Stimulated activated CD4-positive, alpha-beta T cell treated with anti-CD3 and anti-CD28 coated beads, Interleukin-12 subunit alpha, Interleukin-12 subunit beta, amount 100 ng/mL, for 48 hours (primary cell): ENCODE results near the gene AP1M2.
"Not testable (repeated sequence)": the region's sequence is repeated elsewhere in the genome, so short reads cannot be mapped to it uniquely, and the experiment has no call there.

Experiments
- DNase-seq, 3 donors: peaks; one replicate each; pipeline ENCODE4 v3.0.0-alpha.2; 2020; ENCODE audit warnings: low read depth in 2 of 3, low spot score in 1 of 3

The AP1M2 gene

GRCh38 chr19:10543059-10543419, 44.1 kb downstream of the AP1M2 start:
- DNase-seq = no peak

DNA sequence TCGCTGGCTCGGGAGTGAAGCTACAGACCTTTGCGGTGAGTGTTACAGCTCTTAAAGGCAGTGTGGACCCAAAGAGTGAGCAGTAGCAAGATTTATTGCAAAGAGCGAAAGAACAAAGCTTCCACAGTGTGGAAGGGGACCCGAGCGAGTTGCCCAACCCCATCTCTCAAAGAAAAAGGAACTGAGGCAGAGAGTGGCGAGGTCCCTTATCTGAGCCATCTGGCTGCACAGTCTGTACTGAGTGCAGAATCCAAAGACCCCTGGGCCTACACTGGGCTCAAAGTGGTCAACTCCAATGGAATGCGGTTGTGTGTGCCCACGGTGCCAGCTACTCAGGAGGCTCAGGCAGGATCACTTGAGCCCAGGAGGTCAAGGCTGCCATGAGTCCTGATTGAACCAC, 48.1 kb downstream of the AP1M2 start:
- DNase-seq = not testable (repeated sequence)

- no peak for DNase-seq
These were observed 48.7 kb downstream of the AP1M2 start for GRCh38 chr19:10538204-10538983.

GRCh38 chr19:10537668-10538067, 49.4 kb downstream of the AP1M2 start:
- no peak for DNase-seq

GRCh38 chr19:10535613-10536012, 51.5 kb downstream of the AP1M2 start:
- DNase-seq = no peak

- DNase-seq = no peak
These were observed 53.3 kb downstream of the AP1M2 start for GRCh38 chr19:10533646-10534386.

GRCh38 chr19:10532457-10532856, 54.7 kb downstream of the AP1M2 start:
- no peak for DNase-seq

DNA sequence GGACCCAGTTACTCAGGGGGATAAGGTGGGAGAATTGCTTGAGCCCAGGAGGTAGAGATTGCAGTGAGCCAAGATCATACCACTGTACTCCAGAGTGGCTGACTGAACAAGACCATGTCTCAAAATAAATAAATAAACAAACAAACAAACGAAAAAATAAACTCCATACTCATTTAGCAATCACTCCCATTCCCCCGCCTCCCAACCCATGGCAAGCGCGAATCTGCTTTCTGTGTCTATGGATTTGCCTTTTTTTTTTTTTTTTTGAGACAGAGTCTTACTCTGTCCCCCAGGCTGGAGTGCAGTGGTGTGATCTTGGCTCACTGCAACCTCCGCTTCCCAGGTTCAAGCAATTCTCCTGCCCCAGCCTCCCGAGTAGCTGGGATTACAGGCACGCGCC, 60.2 kb downstream of the AP1M2 start:
- not testable (repeated sequence) for DNase-seq

- no peak for DNase-seq
These were observed 61.5 kb downstream of the AP1M2 start for GRCh38 chr19:10525636-10526035.

GRCh38 chr19:10523135-10523636, 63.9 kb downstream of the AP1M2 start:
- no peak for DNase-seq
